ENCODE data around the gene SHF. TPM values are rescaled to one million over a fixed set of nuclear protein-coding genes. Genes with fewer than 3 reads are reported as not detected.

The SHF gene
- total and polyA plus RNA-seq, 2 of the 8 experiments (the other 6 are each of a cell fraction or from before 2014, with no cell fraction given), result 13.1 to 26.7 TPM

- TF ChIP-seq HDAC2 (IDR thresholded peaks at IDR 0.05; ENCODE audit: borderline replicate concordance in 1 of 2, low read depth in 2 of 2, low read length in 2 of 2), result no peak
Measured at GRCh38 chr15:45221053-45221599, 33.4 kb upstream of the SHF start (continued).
